Right atrium auricular region (tissue), 2 donors: ENCODE data around the gene TMCC2. TPM values are rescaled to one million over a fixed set of nuclear protein-coding genes. Genes with fewer than 3 reads are reported as not detected.
A peak's percentile ranks its signal among the peaks of the same experiment; 100 is the strongest.

Experiments
- DNase-seq: peaks from one replicate; pipeline ENCODE4 v3.0.0-alpha.2; 2019; ENCODE audit warnings: low spot score
- H3K27ac ChIP-seq, 2 donors: fragments of 200-600 bp; sonication (generic); 1 replicate in 1 of 2; 2 replicates in 1 of 2; pipeline ENCODE4 v1.5.1; 2016 to 2019
- H3K27me3 ChIP-seq, 2 donors: fragments of 200-600 bp; sonication (generic); one replicate each; pipeline versions ENCODE4 v1.5.1 to v1.6.0; 2017 to 2019
- H3K36me3 ChIP-seq: fragments of 200-600 bp; sonication (generic); one replicate; pipeline ENCODE4 v1.5.1; 2016
- H3K4me1 ChIP-seq, 2 donors: fragments of 200-600 bp; sonication (generic); one replicate each; pipeline versions ENCODE4 v1.5.1 to v1.6.0; 2017 to 2019
- H3K4me3 ChIP-seq, 2 donors: fragments of 200-600 bp; sonication (generic); 1 replicate in 1 of 2; 2 replicates in 1 of 2; pipeline ENCODE4 v1.5.1; 2017 to 2019; ENCODE audit warnings: mild to moderate bottlenecking in 1 of 2, moderate library complexity in 1 of 2
- H3K9me3 ChIP-seq, 2 donors: fragments of 200-600 bp; sonication (generic); one replicate each; pipeline ENCODE4 v1.5.1; 2019
- CTCF ChIP-seq, 2 donors: fragments of 200-600 bp; sonication (generic); IDR thresholded peaks; one replicate each; pipeline ENCODE4 v1.5.1; 2019; ENCODE audit warnings: antibody characterized with exemption in 2 of 2
- total RNA-seq, 2 donors: library from RNA; depleted of rRNA; stranded (reverse); fragments of >200 nt; gene quantifications; one replicate each; pipeline ENCODE4 v1.1.0, GENCODE V29; 2016

The TMCC2 gene
- total RNA-seq, 2 donors from 2014 or later: 8.5 to 11.9 TPM

GRCh38 chr1:205208811-205209210, 18.9 kb upstream of the TMCC2 start:
- no peak for TF ChIP-seq CTCF (IDR thresholded peaks at IDR 0.05)
- H3K4me3 ChIP-seq: no peak overlapping the region
- no peak for DNase-seq
- peaks cover 0 to 25% of the 10 kb centered on the region in 2 donors for H3K4me1 ChIP-seq
- H3K27ac ChIP-seq: no peak overlapping the region
- H3K9me3 ChIP-seq: no peaks in the 10 kb centered on the region
- no peaks in the 10 kb centered on the region for H3K36me3 ChIP-seq
- no peaks in the 10 kb centered on the region for H3K27me3 ChIP-seq

GRCh38 chr1:205210756-205211168, 17.0 kb upstream of the TMCC2 start:
- TF ChIP-seq CTCF (IDR thresholded peaks at IDR 0.05): no peak
- no peaks in the 10 kb centered on the region for H3K9me3 ChIP-seq
- DNase-seq: no peak
- peak overlapping the region; percentile 99 for H3K4me3 ChIP-seq
- no peaks in the 10 kb centered on the region for H3K27me3 ChIP-seq
- H3K27ac ChIP-seq: peak overlapping the region; percentile 92 to 96
- no peaks in the 10 kb centered on the region for H3K36me3 ChIP-seq
- H3K4me1 ChIP-seq: peaks cover 0 to 17% of the 10 kb centered on the region in 2 donors

- Histone ChIP-seq H3K9me3 (no peaks in the 10 kb centered on the region), H3K36me3 (no peaks in the 10 kb centered on the region), H3K4me1 (peaks cover 0 to 17% of the 10 kb centered on the region in 2 donors), H3K27ac (peak within 1 kb of the TSS; percentile 92 to 96), H3K4me3 (peak within 1 kb of the TSS; percentile 99), H3K27me3 (no peaks in the 10 kb centered on the region)
- DNase-seq: peak; percentile 97
- no peak for TF ChIP-seq CTCF (IDR thresholded peaks at IDR 0.05)
Observed at GRCh38 chr1:205211169-205211838, 16.4 kb upstream of the TMCC2 start, which contains the start of gene DSTYK. Gene DSTYK, minus strand, starts transcription at chr1:205211702. Its CDS starts 167 bp downstream, at chr1:205211535.

GRCh38 chr1:205211839-205212536, 15.8 kb upstream of the TMCC2 start:
- TF ChIP-seq CTCF (IDR thresholded peaks at IDR 0.05): no peak
- Histone ChIP-seq H3K36me3 (no peaks in the 10 kb centered on the region), H3K9me3 (no peaks in the 10 kb centered on the region), H3K4me1 (peaks cover 0 to 17% of the 10 kb centered on the region in 2 donors), H3K4me3 (peak overlapping the region; percentile 99), H3K27me3 (no peaks in the 10 kb centered on the region), H3K27ac (peak overlapping the region; percentile 92 to 96)
- DNase-seq: no peak

GRCh38 chr1:205214756-205215155, 13.0 kb upstream of the TMCC2 start:
- H3K27me3 ChIP-seq: no peaks in the 10 kb centered on the region
- DNase-seq: no peak
- peaks cover 0 to 14% of the 10 kb centered on the region in 2 donors for H3K4me1 ChIP-seq
- no peaks in the 10 kb centered on the region for H3K36me3 ChIP-seq
- no peak overlapping the region for H3K27ac ChIP-seq
- no peak overlapping the region for H3K4me3 ChIP-seq
- H3K9me3 ChIP-seq: no peaks in the 10 kb centered on the region
- TF ChIP-seq CTCF (IDR thresholded peaks at IDR 0.05): no peak
